GM21423 (cell line): Measurements from ENCODE around the gene SLFN13.
"Not testable (repeated sequence)": the region's sequence is repeated elsewhere in the genome, so short reads cannot be mapped to it uniquely, and the experiment has no call there.

ENCODE experiments used
- ATAC-seq: cut with Tn5 transposase; IDR thresholded peaks from one replicate; pipeline ENCODE4 v1.9.1; 2021; ENCODE audit warnings: mild to moderate bottlenecking, moderate library complexity; ENCODE audit not compliant: unreplicated experiment

Gene SLFN13, protein sequence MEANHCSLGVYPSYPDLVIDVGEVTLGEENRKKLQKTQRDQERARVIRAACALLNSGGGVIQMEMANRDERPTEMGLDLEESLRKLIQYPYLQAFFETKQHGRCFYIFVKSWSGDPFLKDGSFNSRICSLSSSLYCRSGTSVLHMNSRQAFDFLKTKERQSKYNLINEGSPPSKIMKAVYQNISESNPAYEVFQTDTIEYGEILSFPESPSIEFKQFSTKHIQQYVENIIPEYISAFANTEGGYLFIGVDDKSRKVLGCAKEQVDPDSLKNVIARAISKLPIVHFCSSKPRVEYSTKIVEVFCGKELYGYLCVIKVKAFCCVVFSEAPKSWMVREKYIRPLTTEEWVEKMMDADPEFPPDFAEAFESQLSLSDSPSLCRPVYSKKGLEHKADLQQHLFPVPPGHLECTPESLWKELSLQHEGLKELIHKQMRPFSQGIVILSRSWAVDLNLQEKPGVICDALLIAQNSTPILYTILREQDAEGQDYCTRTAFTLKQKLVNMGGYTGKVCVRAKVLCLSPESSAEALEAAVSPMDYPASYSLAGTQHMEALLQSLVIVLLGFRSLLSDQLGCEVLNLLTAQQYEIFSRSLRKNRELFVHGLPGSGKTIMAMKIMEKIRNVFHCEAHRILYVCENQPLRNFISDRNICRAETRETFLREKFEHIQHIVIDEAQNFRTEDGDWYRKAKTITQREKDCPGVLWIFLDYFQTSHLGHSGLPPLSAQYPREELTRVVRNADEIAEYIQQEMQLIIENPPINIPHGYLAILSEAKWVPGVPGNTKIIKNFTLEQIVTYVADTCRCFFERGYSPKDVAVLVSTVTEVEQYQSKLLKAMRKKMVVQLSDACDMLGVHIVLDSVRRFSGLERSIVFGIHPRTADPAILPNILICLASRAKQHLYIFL

DNA sequence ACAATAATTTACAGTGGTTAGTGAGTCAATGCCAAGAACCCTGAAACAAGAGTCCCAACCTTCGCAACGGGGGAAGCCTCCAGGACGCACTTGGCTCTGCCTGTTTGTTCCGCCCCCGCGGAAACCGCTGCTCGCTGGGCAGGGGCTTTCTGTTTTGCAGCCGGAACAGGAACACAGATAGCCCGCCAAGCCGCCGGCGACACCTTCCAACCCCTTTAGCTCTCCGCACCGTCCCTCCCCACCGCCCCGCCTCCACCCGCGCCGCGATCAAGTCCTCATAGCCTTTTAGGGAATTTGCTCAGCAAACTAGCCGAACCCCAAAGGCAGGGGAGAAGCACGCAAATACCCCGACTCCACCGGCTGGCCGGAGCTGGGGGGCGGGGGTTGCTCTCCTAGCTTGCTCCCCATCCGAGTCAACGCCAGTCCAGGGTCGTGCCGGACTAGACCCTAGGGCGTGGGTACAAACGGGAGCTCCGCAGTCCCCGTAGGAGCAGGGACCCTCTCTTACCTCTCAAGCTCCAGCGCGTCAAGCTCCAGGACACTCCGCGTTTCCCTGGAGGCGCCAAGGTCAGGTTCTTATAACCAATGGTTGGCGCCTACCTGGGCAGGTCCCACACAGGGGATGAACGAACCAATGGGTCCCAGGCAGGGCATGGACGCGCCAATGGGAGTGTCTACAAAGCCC is at the start of gene SLFN13:
Gene SLFN13, minus strand, starts transcription at position 553 of the 685 bp plus-strand sequence. CDS start 3,086 bp downstream, outside the sequence.
- peak; percentile 67 for ATAC-seq

DNA sequence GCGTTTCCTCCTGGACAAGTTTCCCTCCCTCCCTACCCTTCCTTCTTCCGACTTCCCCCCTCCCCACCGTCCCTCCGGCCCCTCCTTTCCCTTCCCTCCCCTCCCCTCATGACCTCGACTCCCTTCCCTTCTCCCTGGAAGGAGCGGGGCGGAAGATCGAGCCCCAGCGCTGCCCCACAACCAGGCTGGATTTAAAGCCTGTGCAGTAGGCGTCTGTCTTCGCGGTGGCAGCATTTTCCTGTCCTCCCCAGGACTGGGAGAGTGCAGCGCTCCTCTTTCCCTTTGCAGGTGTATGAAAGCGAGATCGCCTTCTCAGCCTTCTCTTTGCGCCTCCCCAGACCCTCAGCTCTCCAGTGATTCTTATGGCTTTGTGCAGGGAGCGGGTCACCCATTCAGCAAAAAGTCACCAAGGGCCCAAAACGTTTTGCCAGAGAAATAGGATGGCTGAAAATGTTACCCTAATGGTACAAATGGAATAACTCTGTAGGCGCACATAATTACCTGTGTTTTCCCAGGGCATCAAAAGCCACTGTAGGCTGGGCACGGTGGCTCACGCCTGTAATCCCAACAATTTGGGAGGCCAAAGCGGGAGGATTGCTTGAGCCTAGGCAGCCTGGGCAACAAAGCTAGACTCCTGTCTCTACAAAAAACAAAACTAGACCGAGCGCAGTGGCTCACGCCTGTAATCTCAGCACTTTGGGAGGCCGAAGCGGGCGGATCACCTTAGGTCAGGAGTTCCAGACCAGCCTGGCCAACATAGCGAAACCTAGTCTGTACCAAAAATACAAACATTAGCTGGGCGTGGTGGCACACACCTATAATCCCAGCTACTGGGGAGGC is 48.1 kb upstream of the SLFN13 start:
- ATAC-seq: no peak

DNA sequence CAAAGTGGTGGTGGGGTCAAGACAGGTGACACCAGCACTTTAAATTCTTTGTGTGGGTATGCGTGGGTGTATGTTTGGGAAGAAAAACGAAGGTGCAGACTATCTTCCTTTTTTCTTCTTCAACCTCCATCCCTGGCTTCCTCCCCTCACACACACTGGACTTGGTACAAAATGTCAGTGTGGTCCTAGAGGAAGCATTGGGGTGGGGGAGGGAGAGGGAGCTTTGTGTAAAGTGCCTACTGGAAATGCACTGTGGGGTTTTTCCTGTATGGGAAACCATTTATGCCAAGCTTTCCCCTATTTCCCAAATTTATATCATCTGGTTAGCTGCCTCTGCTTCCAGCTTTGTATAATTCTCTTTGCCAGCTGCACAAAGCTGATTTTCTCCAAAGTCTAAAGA is 44.5 kb upstream of the SLFN13 start:
- ATAC-seq: no peak

DNA sequence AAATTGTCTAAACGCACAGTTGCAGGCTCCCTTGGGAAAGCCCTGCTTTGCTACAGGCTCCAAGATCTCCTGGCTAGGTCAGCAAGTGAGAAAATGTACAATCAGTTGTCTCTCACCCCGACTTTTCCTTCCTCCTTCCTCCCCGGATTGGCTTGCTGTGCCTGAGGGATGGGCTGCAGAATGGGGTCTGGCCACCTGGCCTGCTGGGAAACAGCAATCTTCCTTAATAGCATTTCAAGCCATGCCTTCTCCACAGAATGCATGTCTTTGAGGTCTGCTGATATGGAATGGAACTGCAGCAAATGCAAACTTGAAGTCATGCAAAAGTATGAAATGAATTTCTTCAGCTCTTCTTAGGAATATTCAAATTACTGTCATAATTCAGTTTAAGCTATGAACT is 42.9 kb upstream of the SLFN13 start:
- ATAC-seq: no peak

DNA sequence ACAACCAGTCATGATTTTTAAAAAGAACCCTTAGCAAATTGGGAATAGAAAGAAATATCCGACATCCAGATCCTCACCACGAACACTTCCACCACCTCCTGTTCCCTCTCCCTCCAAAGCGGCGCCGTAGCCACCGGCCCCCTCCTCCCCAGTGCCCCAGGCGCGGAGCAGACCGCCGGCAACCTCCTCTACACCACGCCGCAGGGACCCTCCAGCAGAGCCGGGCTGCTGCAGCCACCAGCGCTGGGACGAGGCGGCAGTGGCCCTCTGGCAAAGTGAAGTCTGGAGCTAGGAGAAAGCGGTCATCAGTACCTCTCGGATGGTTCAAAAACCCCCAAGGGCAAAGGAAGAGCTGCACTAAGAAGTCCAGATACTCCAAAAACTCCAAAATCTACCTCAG is 41.4 kb upstream of the SLFN13 start:
- ATAC-seq: no peak

DNA sequence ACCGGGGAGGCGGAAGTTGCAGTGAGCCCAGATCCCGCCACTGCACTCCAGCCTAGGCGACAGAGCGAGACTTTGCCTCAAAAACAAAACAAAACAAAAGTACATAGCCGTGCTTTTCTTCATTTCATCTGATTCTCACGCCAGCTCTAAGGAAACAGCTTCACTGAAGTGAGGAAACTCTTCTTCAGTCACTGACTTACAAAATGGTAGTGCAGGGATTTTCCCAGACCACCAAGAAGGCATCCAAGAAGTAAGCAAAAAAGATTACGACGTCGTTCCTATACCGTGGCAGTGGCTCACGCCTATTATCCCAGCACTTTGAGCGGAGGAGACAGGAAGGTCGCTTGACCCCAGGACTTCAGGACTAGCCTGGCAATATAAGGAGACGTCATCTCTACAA is 40.4 kb upstream of the SLFN13 start:
- ATAC-seq: no peak

DNA sequence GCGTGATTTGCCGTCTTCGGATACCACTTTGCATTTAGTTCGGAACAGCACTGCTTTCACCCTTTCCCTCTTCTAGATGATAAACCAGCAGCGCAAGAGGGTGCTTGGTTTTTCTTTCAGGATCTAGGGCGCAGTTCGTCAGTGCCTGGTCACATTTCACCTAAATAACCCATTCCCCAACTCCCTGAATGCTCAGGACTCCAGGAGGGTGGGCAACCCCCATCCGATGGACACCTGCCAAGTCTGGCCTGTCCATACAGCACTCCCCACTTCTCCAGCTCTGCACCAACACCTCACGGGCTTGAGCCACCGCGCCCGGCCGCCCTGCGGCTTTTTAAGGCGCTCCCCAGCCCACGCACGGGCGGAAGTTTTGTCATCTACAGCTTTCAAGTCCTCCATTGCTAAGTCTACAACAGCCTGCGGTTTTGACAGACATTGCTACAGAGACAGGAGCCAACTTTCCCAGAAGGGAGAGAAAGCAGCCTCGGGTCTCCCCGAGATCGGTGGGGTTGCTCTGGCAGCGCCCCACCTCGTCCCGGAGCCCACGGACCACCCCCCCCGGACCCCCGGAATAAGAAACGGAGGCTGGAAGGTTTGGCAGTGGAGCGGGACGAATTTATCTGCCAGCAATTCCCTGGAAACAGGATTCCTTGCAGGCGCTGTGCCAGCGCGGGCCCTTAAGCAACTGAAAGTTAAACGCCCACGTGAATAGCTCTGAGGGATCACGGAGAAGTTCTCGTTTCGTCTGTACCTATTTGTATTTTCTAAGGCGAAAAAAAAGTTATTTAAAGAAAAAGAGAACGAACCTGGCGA is 38.6 kb upstream of the SLFN13 start:
- ATAC-seq: peak; percentile 43

DNA sequence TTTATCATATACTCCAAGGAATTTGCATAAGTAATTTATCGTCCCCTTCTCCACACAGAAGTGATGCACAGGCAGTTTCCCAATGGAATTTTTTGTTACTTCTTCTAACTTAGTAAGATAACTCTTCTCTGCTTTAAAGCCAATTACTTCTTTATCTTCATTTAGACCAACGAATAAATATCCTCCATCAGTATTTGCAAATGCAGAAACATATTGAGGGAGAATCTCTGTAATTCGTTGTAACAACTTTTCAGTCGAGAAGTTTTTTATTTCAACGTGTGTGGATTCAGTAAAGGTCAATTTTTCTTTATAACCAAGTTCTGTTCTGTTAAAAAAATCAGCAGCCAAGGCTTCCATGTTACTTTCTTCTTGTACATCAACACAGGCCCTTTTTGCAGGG is 30.7 kb upstream of the SLFN13 start:
- no peak for ATAC-seq

DNA sequence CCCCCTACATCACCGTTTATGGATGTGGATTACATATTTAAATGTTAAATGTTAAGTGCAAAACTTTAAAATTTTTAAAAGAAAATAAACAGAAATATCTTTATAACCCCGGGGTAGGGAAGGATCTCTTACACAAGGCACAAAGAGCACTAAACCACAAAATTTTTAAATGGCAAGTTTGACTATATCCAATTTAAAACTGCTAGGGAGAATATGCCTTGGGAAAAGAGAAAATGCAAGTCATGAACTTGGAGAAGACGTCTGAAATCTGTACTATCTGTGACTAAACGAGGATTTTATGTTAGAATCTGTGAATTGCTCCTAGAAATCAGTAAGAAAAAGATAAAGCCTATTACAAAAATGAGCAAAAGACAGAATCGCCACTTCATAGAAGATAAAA is 28.7 kb upstream of the SLFN13 start:
- ATAC-seq: no peak

DNA sequence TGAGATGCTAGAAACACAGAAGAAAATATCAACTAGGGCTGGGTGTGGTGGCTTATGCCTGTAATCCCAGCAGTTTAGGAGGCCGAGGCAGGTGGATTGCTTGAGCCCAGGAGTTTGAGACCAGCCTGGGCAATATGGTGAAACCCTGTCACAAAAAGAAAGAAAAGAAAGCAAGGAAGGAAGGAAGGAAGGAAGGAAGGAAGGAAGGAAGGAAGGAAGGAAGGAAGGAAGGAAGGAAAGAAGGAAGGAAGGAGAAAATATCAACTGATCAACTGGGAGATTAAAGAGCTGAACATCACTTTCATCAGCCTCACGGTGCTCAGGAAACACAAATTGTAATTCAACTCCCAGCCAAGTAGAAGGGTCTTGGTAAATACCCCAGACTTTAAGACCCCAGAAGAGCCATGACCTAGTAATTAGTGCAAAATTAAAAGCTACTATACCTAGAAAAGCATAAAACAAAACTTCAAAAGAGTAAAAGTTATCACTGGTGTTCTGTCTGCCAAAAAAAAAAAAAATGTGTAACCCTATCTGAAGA is 27.8 kb upstream of the SLFN13 start:
- ATAC-seq: no peak

DNA sequence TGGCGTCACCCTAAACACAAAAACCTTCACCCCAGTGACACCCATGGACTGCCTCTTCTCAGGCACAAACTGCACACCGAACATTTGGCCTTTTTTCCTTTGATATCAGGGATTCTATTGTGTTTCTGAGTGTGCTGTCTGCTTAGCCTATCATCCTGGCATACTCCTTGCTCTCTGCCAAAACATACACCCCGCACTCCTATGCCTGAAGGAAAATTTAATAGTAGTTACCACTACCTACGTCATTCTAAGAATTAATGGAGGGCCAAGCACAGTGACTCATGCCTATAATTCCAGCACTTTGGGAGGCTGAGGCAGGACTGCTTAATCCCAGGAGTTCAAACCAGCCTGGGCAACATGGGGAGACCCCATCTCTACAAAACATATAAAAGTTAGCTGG is 19.9 kb upstream of the SLFN13 start:
- no peak for ATAC-seq

DNA sequence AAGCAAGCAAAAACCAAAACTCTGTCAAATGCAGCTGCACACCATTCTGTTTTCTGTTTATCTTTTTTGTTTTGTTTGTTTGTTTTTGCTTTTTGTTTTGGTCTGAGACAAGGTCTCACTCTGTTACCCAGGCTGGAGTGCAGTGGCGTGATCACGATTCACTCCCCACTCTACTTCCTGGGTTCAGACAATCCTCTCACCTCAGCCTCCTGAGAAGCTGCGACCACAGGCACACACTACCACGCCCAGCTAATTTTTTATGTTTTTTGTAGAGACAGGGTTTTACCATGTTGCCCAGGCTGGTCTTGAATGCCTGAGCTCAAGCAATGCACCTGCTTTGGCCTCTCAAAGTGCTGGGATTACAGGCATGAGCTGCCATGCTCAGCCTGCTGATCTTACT is 19.3 kb upstream of the SLFN13 start:
- no peak for ATAC-seq

DNA sequence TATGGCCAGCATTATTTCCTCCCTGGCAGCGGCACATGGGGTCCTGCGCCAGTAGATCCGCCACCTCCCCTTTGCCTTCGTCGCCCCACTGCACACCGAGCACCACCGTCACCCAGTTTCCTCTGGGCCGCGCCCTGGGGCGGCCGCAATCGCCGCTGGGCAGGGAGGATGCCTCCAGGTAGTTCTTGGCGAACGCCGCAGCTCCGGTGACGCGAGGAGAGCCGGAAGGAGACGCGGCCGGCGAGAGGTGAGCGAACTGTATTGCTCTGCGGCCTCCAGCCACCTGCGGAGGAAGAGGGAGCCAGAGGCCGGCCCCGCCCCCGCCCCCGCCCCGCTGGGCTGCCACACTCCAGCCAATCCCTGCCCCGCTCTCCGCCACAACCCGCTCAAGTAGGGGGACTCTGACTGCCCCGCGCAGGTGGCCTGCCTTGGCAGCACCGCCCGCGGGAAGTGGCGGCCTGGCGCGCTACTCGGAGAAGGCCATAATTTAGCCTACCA is 11.8 kb upstream of the SLFN13 start:
- ATAC-seq: peak; percentile 92

DNA sequence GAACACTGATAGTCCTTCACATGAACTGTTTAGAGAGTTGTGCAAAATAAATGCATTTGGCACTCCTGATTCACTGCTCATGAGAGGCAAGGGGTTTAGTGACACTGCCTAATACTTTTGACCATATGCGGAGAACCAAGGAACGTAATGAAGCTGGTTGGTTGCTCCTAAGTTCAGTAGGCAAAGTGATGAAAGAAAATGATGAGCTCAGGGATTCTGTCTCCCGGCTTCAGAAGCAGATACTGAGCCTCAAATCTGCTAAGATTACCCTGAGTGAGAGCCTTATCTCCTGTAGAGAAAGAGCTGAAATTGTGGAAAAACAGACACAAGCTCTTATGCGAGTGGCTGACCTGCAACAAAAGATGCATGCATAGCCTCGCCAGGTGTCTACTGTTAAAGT is 5.5 kb upstream of the SLFN13 start:
- ATAC-seq: not testable (repeated sequence)

DNA sequence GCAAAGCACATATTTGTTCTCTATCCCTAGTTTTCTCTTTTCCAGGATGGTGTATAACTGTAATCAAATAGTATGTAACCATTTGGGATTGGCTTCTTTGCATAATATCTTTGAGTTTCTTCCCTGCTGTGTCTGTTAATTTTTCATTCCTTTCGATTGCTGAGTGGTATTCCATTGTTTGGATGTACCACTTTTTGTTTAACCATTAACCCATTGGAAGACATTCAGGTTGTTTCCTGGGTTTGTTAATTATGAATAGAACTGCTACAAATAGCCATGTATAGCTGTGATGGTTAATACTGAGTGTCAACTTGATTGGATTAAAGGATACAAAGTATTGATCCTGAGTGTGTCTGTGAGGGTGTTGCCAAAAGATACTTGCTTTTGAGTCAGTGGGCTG is 4.6 kb upstream of the SLFN13 start:
- no peak for ATAC-seq

DNA sequence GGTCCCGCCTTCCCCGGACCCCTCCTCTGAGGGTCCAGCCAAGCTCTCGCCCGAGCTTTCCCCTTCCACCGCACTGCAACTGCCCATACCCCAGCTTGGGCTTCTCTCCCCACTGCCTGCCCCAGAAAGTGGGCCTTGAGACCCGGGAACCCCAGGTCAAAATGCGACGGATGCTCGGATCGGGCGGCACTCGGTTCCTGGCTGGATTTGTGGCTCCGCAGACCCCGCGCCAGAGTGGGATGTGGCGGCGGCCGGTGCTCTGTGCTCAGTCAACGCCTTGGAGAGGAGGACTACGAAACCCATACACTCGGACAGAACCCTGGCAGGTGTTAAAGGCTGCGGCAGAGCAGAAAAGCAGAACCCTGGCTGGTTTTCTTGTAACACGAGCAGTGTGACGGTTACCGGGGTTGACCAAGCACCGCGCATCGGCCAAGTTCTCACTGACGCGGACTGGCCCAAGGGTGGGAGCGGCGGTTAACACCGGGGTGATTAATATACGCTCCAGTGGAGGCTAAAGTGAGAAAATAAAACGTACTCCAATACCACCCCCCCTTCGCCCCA is 885 bp upstream of the SLFN13 start:
- no peak for ATAC-seq

DNA sequence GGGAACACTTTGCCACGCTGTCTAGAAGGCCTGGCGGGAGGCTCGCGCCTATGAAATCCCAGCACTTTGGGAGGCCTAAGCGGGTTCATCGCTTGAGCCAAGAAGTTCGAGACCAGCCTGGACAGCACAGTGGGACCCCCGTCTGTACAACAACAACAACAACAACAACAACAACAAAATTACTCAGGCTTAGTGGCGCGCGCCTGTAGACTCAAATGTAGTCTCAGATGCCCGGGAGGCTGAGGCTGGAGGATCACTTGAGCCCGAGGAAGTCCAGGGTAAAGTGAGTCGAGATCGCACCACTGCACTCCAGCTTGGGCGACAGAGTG is 297 bp upstream of the SLFN13 start:
- ATAC-seq: no peak

DNA sequence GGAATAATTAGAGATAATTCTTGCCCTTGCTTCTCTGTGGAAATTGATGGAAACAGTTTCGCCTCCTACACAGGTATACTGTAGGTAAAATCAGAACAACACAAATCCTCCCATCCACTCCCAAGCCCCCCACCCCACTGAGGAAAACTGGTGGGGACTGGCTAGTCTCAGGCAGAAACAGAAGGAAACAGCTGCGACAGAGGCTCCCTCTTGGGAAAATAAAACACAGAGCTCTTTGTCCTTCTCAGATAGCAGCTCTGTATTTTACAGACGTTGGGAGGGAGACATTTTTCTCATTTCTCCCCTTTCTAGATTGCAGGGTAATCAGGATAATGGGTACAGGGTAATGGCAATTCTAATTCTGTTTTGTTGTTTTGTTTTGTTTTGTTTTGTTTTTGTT is 1.1 kb downstream of the SLFN13 start:
- ATAC-seq: no peak

DNA sequence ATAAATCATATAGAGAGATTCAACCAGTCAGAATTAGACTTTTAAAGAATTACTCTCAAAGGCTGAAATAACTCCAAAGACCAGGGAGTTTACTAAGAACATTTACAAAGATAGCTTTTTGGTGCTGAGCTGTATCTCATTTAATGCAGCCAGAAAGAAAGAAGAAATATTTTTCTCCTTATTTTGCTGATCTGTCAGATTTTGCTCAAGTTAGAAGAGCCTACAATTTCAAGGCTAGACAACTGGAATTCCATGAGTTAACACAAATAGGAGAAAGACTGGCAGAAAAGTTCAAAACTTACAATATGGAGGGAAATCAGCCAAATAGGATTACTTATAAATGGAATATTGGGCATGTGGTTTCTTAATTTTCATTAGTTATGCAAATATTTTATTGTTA is 10.1 kb downstream of the SLFN13 start:
- no peak for ATAC-seq
